Stimulated activated CD8-positive, alpha-beta memory T cell treated with anti-CD3 and anti-CD28 coated beads, Interleukin-7, amount 100 ng/mL, for 1 hour (primary cell): ENCODE results near the gene MRPL39.
"Not testable (repeated sequence)": the region's sequence is repeated elsewhere in the genome, so short reads cannot be mapped to it uniquely, and the experiment has no call there.

ENCODE experiments used
- DNase-seq, 2 donors: peaks; one replicate each; pipeline ENCODE4 v3.0.0-alpha.2; 2020; ENCODE audit warnings: low read depth in 2 of 2

The MRPL39 gene

DNA sequence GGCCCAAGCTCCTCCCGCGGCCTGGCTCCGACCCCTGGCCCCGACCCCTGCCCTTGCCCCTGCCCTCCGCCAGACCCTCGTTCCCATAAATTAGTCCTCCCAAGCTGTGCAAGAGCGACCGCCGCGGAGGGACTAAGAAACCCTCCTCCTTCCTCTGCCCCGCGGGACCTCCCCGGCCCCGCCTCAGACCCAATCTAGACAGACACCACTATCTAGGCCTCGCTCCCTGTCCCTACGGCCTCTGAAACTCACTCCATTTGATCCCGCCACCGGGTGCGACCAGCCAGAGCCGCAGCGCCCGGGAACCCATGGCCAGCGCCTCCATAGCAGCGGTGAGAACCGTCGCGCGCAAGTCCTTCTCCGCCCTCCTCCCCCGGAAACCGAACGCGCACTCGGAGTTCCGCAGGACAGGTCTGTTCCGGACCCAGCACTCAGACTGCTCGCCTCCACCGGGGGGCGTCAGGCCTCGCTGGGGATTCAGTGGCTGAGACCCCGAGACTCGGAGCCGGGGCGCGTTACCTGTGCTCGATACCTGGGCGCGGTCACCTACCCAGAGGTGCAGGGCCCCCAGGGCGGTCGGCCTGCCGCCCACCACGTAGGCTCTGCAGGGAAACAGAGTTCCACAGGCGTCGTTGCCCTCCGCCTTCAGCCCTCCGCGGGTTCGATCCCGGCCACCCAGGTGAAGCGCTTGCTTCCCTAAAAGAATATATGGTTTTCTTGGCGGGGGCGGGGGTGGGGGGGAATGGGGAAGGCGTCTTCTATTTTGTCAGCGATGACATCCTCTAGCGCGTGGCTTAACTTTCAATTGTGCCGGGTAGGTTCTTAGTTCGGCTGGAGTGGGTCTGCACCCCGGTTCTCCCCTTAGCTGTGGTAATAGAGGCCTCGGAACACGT lies at the start of gene MRPL39:
MRPL39 (minus strand) TSS at position 331 of the 893 bp plus-strand sequence; CDS start at position 325, 6 bp downstream.
- peak; percentile 69 to 75 for DNase-seq

DNA sequence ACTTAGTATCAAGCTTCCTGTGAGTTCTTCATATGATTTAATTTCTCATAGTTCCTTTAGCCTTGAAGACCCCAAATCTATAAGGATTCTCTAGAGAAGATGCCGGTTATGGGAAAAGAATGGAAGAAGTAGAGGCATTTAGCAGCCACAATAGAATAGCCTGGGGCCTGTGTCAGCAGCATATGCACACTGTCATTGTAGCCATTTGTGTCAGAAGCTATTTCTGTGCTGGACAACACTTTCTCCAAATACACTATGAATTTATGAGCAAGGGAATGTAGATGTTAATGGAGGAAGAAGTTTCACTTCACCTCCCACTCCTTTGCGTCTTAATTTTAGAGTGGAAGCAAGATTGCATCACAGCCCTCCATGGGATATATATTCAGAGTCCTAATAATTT lies 49.1 kb upstream of the MRPL39 start:
- DNase-seq = no peak

DNA sequence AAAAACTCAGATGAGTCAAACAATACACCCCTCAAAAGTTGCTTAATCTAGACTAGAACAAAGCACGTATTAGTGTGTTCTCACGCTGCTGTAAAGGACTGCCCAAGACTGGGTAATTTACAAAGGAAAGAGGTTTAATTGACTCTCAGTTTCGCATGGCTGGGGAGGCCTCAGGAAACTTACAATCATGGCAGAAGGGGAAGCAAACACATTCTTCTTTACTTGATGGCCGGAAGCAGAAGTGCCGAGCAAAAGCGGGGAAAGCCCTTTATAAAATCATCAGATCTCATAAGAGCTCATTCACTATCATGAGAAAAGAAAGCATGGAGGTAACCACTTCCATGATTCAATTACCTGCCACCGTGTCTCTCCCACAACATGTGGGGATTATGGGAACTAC lies 41.9 kb upstream of the MRPL39 start:
- no peak for DNase-seq

DNA sequence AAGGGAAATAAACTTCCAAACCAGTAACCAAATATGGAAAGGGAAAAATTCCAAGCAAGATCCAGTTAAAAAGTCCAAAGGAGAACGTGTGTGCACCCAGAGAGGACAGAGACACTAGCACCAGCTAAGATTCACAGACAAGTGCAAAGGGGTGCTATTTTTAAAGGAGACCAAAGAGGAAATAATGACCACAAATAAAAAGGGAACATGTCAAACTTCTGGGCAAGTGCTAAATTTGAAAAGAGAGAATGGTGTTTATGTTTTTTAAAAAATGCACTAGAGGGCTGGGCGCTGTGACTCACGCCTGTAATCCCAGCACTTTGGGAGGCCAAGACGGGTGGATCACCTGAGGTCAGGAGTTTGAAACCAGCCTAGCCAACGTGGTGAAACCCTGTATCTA lies 40.4 kb upstream of the MRPL39 start:
- DNase-seq = no peak

DNA sequence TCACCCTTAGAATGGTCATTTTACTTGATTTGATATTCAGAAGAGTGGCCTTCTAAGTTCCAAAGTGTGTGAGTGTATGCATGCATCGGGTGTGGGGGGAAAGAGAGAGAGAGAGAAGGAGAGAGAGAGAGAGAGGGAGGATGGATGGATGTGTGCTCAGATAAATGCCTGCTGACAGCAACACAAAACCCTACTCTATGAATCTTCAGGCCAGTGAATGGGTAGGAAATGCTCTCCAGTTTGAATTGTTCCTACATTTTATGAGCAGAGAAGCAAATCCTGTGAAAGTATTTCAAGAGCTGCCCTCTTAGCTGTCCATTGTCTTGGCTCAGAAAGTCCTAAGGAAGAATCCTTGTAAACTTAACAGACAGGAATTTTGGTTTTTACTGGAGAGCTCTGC lies 39.2 kb upstream of the MRPL39 start:
- no peak for DNase-seq

DNA sequence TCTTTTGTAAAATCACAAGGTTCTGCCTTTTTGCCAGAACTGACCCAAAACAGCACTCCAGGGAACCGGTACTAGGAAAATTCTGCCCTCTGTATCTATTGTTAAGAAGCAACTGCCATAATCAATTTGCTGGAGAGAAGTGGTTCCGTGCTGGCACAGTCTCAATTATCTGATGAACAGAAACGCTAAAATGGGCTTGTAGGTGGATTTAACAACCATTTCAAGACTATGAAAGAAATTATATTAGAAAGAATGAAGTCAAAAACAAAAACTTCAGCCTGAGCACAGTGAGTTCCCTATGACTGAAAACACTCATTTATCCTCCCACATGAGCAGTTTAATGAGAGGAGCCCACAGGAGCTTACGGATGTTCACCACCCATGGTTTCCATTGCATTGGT lies 36.2 kb upstream of the MRPL39 start:
- DNase-seq = no peak

DNA sequence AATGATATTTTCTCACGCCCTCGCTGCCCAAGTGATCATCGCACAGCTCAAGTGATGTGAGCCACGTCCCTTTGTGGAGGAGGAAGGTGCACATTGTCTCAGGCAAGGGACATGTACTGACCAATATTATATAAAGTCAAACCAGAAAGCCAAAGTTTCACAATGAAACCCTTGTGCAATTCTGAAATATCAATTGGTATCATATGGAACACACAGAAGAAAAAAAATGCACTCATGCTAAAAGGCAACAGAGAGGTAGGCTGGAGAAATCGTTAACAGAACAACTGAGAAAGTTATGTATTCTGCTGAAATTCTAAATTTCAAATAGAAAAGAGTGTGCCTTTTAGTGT lies 33.6 kb upstream of the MRPL39 start:
- no peak for DNase-seq

DNA sequence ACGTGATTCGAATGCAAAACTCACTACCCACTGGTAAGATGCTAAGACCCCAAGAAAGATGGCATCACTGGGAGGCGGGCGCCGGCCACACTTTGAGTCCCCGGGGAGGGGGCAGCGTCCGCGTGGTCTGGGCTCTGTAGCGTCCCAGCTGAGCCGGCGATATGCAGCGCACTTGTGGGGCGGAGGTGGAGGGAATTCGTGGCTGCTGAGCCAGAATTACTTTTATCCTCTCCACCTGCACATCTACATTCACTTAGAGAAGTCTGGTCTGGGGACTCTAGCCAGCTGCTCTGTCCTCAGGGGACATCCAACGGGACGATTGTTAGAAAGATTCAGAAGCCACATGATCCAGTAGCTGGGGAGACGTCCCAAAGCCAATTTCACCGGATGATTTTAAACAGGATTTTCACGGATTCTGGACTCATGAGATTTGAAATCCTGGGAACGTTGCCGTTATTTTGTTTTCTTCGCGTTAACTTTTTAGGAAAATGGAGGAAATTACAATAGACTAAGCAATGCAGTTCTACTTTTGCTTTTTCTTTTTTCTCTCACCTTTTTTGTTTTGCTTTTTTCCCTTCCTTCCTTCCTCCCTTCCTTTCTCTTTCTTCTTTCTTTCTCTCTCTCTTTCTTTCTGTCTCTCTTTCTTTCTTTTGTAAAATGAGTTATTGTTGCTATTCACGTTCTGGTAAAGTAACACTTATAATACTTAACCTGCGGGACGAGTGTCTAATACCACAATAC lies 33.1 kb upstream of the MRPL39 start:
- no peak for DNase-seq

DNA sequence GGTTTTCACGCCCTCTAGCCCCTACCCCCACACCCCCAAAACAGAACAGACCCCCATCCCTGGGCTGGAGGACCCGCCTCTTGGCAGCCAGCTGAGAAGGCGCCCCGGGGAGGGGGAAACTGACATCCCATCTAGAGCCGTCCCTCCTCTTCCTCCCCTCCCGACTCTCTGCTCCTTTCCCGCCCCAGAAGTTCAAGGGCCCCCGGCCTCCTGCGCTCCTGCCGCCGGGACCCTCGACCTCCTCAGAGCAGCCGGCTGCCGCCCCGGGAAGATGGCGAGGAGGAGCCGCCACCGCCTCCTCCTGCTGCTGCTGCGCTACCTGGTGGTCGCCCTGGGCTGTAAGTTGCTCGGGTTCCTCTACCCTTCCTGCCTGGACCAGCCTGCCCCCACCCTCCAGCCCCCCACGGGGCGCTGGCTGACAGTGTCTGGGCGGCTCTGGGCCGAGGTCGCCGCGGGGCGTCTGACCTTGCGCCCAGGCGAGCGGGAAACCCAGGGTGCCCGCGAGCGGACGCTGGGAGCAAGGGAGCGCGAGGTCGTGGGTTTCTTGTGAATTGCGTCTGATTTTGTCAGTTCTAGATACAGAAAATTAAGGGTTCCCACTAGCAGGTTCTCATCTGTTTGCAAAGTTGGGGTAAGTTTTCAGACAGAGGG lies 32.4 kb upstream of the MRPL39 start:
- peak in 1 of 2 donors; percentile 0 for DNase-seq

DNA sequence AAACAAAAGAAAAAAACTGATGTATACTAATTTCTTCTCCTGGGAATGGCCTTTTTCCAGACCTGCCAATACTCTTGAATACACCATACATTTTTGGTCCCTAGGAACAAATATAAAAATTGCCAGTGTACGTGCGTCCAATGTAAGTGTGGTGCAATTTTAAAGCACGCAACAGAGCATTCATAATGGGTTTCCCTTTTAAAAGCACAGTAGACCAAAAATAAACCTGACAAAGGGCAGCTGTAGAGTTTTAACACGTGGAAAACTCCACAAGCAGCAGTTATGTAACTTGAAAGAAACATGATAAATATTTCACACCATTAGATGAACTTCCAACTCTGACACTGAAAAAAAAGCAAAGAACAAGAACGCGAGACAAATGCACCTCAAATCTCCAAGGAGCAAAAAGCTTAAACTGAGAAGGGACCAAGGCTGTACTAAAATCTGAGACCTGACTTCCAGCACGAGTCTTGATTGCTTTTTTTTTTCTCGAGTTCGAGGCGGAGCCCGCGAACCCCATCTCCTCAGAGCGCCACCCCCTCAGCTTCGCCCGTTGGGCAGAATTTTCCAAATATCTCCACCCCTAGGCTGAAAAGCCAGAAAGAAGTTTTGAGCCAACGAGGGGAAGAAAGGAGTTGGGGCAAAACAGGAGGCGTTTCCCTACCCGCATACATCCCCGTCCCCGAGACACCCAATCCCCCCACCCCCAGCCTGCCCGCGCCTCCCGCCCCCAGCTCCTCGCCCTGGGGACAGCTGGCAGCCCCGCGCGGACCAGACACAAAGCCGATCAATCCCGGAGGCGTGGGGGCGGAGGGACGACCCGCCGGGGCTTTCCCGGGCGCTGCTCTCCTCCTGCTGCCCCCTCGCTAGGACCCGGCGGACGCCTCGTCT lies 31.6 kb upstream of the MRPL39 start, which contains the start of gene JAM2:
JAM2 (plus strand) TSS at position 599 of the 891 bp plus-strand sequence. CDS start 564 bp downstream, outside the sequence.
- DNase-seq = no peak

DNA sequence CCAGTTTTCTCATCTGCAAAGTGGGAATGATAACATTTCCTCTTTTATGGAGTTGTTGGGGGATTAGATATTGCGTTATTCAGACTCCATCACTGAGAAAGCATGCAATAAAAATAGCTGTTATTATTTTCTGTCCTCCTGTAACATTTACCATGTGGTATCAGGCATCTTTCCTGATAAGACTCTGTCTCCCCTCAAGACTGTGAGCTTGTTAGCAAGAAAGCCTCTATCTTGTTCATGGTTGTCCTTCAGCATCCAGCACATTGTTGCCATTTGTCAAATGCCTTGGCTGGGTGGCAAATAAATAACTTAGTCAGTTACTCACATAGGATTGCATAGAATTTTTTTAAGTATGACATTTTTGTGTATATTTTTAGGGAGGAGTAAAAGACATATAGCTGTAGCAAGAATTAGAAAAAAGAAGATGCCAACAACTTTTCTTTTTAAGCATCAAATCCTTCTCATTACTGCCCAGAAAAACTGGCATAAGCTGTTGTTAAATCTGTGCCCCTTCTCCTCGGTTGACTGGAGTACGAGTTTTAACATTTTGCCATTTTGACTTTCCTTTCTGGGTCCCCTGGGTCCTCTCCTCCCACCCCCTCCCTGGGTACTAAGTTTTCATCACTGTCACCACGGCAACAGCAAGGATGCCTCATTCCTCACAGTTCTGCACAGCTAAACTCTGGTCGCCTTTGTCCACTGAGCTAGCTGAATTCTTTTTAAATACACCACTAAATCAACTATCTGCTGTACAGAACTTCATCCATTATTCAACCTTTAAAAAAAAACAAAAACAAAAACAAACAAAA lies 30.8 kb upstream of the MRPL39 start:
- DNase-seq = no peak

DNA sequence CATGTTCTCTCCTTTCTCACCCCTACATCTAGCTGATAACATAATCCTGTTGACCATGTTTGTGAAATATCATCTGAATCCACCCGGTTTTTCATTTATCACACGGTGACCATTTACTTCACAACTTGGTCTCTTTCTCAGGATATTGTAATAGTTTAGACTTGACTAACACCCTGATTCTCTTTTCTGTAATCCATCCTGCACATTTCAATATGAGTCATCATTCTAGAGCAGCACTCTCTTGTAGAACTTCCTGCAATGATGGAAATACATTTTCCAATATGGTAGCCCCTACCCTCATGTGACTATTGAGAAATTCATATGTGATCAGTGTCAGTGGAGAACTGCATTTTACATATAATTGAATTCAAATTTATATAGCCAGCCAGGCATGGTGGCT lies 29.4 kb upstream of the MRPL39 start:
- no peak for DNase-seq

DNA sequence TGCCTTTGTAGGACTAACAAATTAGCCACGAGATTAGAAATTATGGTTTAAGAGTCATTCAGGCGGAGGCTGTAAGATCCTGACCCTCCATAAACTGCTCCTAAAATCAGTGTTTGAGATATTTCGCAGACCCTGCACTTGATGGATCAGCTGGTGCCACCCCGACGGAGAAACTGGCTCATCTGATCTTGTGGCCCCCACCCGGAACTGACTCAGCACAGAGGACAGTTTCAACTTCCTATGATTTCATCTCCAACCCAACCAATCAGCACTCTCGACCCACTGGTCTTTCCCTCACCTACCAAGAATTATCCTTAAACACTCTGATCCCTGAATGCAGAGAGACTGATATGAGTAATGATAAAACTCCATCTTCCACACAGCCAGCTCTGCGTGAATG lies 28.0 kb upstream of the MRPL39 start:
- no peak for DNase-seq

DNA sequence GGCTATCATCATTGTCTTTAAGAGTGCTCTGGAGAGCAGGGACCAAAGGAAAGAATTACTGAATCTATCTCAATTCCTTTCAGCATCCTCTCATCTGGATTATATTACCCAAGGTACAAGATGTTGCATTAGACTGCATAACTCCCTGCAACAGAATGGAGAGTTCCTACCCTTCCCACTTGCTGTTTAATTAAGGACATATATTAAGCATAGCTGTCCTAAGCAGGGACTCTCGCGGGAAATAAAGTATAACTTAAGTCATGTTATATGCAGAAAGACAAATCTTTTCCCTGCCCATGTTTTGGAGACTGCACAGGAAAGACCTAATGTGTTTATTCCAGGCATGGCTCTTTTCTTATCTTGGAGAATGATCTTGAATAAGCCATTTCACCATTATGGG lies 25.0 kb upstream of the MRPL39 start:
- no peak for DNase-seq

DNA sequence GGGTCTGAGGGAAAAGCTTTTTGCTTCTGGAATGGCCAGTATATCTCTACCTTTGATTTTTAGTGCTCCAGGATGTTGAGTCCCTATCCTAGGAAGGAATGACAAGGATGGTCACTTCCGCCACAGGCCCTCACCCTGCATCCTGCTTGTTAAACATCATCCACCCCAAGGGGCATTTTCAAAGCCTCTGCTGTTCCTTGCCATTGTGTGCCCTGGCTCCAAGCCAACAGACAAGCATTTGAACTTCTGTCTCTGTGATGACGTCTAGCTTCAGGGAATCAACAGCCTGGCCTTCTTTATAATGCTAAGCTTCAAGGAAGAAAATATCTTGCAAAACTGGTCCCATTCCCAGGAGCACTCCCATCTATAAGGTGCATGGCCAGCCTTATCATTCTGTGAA lies 19.5 kb upstream of the MRPL39 start:
- no peak for DNase-seq

DNA sequence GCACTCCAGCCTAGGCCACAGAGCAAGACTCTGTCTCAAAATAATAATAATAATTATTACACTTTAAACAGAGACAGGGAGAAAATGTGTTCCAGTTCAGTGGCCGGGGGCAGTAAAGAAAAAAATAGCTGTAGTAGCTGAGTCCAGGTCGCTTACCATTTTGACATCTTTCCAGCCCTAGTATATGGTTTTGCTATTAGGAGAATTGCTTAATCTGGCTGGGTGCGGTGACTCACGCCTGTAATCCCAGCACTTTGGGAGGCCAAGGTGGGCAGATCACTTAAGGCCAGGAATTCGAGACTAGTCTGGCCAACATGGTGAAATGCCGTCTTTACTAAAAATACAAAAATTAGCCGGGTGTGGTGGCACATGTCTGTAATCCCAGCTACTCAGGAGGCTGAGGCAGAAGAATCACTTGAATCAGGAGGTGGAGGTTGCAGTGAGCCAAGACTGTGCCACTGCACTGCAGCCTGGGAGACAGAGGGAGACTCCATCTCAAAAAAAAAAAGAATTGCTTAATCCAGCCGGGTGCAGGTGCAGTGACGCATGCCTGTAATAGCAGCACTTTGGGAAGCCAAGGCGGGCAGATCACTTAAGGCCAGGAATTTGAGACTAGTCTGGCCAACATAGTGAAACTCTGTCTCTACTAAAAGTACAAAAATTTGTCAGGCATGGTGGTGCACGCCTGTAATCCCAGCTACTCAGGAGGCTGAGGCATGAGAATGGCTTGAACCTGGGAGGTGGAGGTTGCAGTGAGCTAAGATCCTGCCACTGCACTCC lies 18.7 kb upstream of the MRPL39 start:
- not testable (repeated sequence) for DNase-seq

DNA sequence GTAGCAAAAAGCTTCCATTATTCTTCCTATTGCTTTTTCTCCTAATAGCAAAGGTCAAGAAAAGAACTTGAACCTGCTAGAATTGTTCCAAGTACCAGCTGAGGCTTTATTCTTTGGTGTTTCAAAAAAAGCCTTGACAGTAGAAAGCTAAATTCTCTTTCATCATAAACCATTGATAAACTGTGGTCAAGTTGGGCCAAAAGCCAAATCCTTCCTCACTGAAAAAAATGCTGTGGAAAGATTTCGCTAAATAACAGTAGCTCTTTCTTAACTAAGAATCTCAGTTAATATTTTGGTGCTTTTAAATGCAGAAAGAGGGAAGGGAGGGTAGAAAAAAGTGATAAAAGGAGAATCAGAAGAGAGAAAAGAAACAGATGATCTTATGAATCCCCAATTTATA lies 17.8 kb upstream of the MRPL39 start:
- no peak for DNase-seq

DNA sequence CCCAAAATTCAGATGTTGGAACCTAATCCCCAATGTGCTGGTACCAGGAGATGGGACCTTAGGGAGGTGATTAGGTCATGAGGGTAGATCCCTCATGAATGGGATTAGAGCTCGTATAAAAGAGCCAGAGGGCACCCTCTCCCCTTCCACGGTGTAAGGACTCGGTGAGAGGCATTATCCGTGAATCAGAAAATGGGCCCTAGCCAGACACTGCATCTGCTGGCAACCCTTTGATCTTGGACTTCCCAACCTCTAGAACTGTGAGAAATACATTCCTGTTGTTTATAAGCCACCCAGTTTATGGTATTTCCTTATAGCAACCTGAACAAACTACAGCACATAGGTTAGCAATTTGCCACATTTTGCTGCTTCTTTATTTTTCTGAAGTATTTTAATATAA lies 17.2 kb upstream of the MRPL39 start:
- no peak for DNase-seq

DNA sequence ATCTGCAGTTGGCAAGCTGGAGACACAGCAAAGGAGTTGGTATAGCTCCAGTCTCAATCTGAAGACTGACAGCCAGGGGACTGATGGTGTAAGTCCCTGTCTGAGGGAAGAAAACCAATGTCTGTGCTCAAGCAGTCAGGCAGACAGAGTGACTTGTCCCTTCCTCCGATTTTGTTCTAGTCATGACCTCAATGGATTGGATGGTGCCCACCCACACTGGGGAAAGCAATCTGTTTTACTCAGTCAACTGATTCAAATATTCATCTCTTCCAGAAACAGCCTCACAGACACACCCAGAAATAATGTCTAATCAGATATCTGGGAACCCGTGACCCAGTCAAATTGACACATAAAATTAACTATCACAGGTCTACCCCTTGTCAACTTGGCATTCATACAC lies 11.9 kb upstream of the MRPL39 start:
- DNase-seq = no peak

DNA sequence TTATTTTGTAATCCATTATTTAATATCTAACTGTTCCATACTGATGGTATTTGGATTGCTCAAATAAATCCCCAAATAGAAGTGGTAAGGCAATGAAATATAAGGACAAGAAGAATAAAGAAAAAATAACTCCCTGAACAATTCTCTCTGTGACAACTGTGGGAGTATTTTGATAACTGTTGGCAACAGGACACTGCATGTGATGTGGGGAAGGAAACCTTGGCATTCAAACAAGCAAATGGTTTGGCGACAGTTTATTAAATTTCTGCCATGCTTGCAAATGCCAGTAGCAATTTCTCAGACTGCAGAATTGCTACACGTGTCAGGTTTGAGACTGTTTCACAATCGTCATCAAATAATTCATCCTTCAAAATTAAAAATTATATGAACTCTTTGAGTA lies 8.6 kb upstream of the MRPL39 start:
- no peak for DNase-seq
